ENCODE data around the gene NACC1. TPM values are rescaled to one million over a fixed set of nuclear protein-coding genes. Genes with fewer than 3 reads are reported as not detected.

NACC1 gene
- total RNA-seq, 1 experiment from 2014 or later = 133 TPM

GRCh38 chr19:13101590-13102415, 16.3 kb upstream of the NACC1 start:
- Histone ChIP-seq H3K4me3 (no peak overlapping the region), H3K9me3 (ENCODE audit: insufficient read depth, low read depth) (no peaks in the 10 kb centered on the region), H3K9me2 (ENCODE audit: insufficient read depth) (no peaks in the 10 kb centered on the region), H3F3A (ENCODE audit: insufficient read depth, low read depth) (peaks cover 6% of the 10 kb centered on the region; the same call in 1 of the 2 replicates), H3K4me1 (replicated peaks; ENCODE audit: insufficient read depth) (no peaks in the 10 kb centered on the region; the same call in 1 of the 2 replicates), H3K27ac (no peak overlapping the region), H3K79me2 (ENCODE audit: low read depth) (no peaks in the 10 kb centered on the region), H3K4me2 (no peak overlapping the region), H2AFZ (no peak overlapping the region), H3K27me3 (ENCODE audit: insufficient read depth, low read depth) (no peaks in the 10 kb centered on the region), H3K36me3 (ENCODE audit: low read depth) (no peaks in the 10 kb centered on the region), H4K20me1 (ENCODE audit: insufficient read depth) (peaks cover 5% of the 10 kb centered on the region; the same call in 1 of the 2 replicates)
- DNase-seq = no peak
- intact Hi-C loops (cut with micrococcal nuclease; ENCODE audit: unreplicated experiment) = no loop called here
- BruUV-seq (replicated peaks) = no TSS peak
- ChIA-PET POLR2A (ENCODE audit: unreplicated experiment) (no interaction called here), CTCF (no interaction called here)
- no peak for TF ChIP-seq CTCF (conservative IDR thresholded peaks at IDR 0.05)
- TF ChIP-seq EZH2 (IDR thresholded peaks at IDR 0.05; ENCODE audit: low read depth) = no peak

GRCh38 chr19:13102416-13102665, 15.7 kb upstream of the NACC1 start:
- Histone ChIP-seq H3K27ac (no peak overlapping the region), H3K4me2 (no peak overlapping the region), H3K79me2 (ENCODE audit: low read depth) (no peaks in the 10 kb centered on the region), H3F3A (ENCODE audit: insufficient read depth, low read depth) (peaks cover 6% of the 10 kb centered on the region; the same call in 1 of the 2 replicates), H3K36me3 (ENCODE audit: low read depth) (peaks cover 3% of the 10 kb centered on the region; the same call in 1 of the 2 replicates), H4K20me1 (ENCODE audit: insufficient read depth) (peaks cover 5% of the 10 kb centered on the region; the same call in 1 of the 2 replicates), H3K4me1 (replicated peaks; ENCODE audit: insufficient read depth) (no peaks in the 10 kb centered on the region; the same call in 1 of the 2 replicates), H3K9me2 (ENCODE audit: insufficient read depth) (no peaks in the 10 kb centered on the region), H3K9me3 (ENCODE audit: insufficient read depth, low read depth) (no peaks in the 10 kb centered on the region), H2AFZ (no peak overlapping the region), H3K27me3 (ENCODE audit: insufficient read depth, low read depth) (no peaks in the 10 kb centered on the region), H3K4me3 (no peak overlapping the region)
- CTCF ChIA-PET = no interaction called here
- intact Hi-C loops (cut with micrococcal nuclease; ENCODE audit: unreplicated experiment) = no loop called here
- no TSS peak for BruUV-seq (replicated peaks)
- POLR2A ChIA-PET (ENCODE audit: unreplicated experiment) = no interaction called here
- TF ChIP-seq CTCF (conservative IDR thresholded peaks at IDR 0.05) (no peak), EZH2 (IDR thresholded peaks at IDR 0.05; ENCODE audit: low read depth) (no peak)
- no peak for DNase-seq

- no TSS peak for BruUV-seq (replicated peaks)
- intact Hi-C loops (cut with micrococcal nuclease; ENCODE audit: unreplicated experiment) = no loop called here
- ChIA-PET POLR2A (ENCODE audit: unreplicated experiment) (no interaction called here), CTCF (no interaction called here)
- Histone ChIP-seq H3F3A (ENCODE audit: insufficient read depth, low read depth) (peaks cover 12% of the 10 kb centered on the region; the same call in 1 of the 2 replicates), H3K9me2 (ENCODE audit: insufficient read depth) (no peaks in the 10 kb centered on the region), H2AFZ (no peak within 1 kb of the TSS), H3K79me2 (ENCODE audit: low read depth) (no peaks in the 10 kb centered on the region), H3K9me3 (ENCODE audit: insufficient read depth, low read depth) (no peaks in the 10 kb centered on the region), H4K20me1 (ENCODE audit: insufficient read depth) (peaks cover 8% of the 10 kb centered on the region; the same call in 1 of the 2 replicates), H3K27me3 (ENCODE audit: insufficient read depth, low read depth) (no peaks in the 10 kb centered on the region), H3K27ac (no peak within 1 kb of the TSS), H3K36me3 (ENCODE audit: low read depth) (peaks cover 7% of the 10 kb centered on the region; the same call in 1 of the 2 replicates), H3K4me3 (no peak within 1 kb of the TSS), H3K4me1 (replicated peaks; ENCODE audit: insufficient read depth) (no peaks in the 10 kb centered on the region; the same call in 1 of the 2 replicates), H3K4me2 (no peak within 1 kb of the TSS)
- TF ChIP-seq EZH2 (IDR thresholded peaks at IDR 0.05; ENCODE audit: low read depth) (no peak), CTCF (conservative IDR thresholded peaks at IDR 0.05) (no peak)
- no peak for DNase-seq
Measured at GRCh38 chr19:13102666-13103580, 15.1 kb upstream of the NACC1 start, which contains the start of gene LYL1. TSS of gene LYL1 (minus strand) at chr19:13102858. CDS start at chr19:13101171, 1,687 bp downstream.
